Lower lobe of right lung (tissue), 2 donors: Measurements from ENCODE around the gene ROBO1. TPM values are rescaled to one million over a fixed set of nuclear protein-coding genes. Genes with fewer than 3 reads are reported as not detected.

Experiments
- ATAC-seq, 2 donors: fragments of 200-7000 bp; cut with Tn5 transposase; one replicate each; pipeline ENCODE4 v1.9.1; 2020 to 2022; ENCODE audit warnings: mild to moderate bottlenecking in 2 of 2, moderate library complexity in 2 of 2
- DNase-seq: peaks from one replicate; pipeline ENCODE4 v3.0.0-alpha.2; 2020
- H3K27ac ChIP-seq: fragments of 200-600 bp; one replicate; pipeline ENCODE4 v1.8.0; 2022
- H3K27me3 ChIP-seq: fragments of 200-600 bp; one replicate; pipeline ENCODE4 v1.8.0; 2022; ENCODE audit warnings: low read depth
- H3K36me3 ChIP-seq: fragments of 200-600 bp; one replicate; pipeline ENCODE4 v1.8.0; 2022; ENCODE audit warnings: mild to moderate bottlenecking
- H3K4me1 ChIP-seq: fragments of 200-600 bp; one replicate; pipeline ENCODE4 v1.8.0; 2022
- H3K4me3 ChIP-seq: fragments of 200-600 bp; one replicate; pipeline ENCODE4 v1.8.0; 2022; ENCODE audit warnings: mild to moderate bottlenecking
- H3K9me3 ChIP-seq: fragments of 200-600 bp; one replicate; pipeline ENCODE4 v1.8.0; 2022
- intact Hi-C: fragments of 100-400 bp; cut with DNase I; formaldehyde crosslinking; loops from one replicate; pipeline ENCODE4 v1.11.0; 2022
- total RNA-seq: library from RNA; stranded (reverse); fragmentation: NEBNext Ultra II Directional; extraction: Animal tissue kit (Norgen Biotek cat#: 25700); gene quantifications from one replicate; pipeline ENCODE4 v1.2.1, GENCODE V29; 2021
- TF ChIP-seq, protein P1 (sequence below): fragments of 200-600 bp; IDR thresholded peaks from one replicate; pipeline ENCODE4 v1.8.0; 2022; ENCODE audit warnings: antibody characterized with exemption, mild to moderate bottlenecking
- donor health status: DM: no; HTN: yes; CAD: no; lungs with severe emphysema.

Gene ROBO1
- total RNA-seq, 1 donor from 2014 or later, result 14.8 TPM

DNA sequence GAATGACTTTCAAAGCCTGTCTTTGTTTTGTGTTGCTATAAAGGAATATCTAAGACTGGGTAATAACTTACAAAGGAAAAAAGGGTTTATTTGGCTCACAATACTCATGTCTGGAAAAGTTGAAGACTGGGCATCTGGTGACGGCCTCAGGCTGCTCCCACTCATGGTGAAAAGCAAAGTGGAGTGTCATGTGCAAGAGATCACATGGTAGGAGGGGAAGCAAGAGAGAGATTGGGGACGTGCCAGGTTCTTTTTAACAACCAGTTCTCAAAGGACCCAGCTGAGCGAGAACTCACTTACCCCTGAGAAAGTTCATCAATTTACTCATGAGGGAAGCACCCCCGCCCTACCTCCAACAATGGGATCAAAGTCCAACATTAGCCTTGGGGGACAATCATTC lies 929.4 kb downstream of the ROBO1 start:
- H3K36me3 ChIP-seq, result no peaks in the 10 kb centered on the region
- no peaks in the 10 kb centered on the region for H3K9me3 ChIP-seq
- intact Hi-C loops, result no loop called here
- DNase-seq, result no peak
- no peaks in the 10 kb centered on the region for H3K27me3 ChIP-seq
- TF ChIP-seq, protein P1, sequence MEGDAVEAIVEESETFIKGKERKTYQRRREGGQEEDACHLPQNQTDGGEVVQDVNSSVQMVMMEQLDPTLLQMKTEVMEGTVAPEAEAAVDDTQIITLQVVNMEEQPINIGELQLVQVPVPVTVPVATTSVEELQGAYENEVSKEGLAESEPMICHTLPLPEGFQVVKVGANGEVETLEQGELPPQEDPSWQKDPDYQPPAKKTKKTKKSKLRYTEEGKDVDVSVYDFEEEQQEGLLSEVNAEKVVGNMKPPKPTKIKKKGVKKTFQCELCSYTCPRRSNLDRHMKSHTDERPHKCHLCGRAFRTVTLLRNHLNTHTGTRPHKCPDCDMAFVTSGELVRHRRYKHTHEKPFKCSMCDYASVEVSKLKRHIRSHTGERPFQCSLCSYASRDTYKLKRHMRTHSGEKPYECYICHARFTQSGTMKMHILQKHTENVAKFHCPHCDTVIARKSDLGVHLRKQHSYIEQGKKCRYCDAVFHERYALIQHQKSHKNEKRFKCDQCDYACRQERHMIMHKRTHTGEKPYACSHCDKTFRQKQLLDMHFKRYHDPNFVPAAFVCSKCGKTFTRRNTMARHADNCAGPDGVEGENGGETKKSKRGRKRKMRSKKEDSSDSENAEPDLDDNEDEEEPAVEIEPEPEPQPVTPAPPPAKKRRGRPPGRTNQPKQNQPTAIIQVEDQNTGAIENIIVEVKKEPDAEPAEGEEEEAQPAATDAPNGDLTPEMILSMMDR, result no peak
- no peak overlapping the region for H3K27ac ChIP-seq
- no peak for ATAC-seq
- no peak overlapping the region for H3K4me3 ChIP-seq
- H3K4me1 ChIP-seq, result no peaks in the 10 kb centered on the region

DNA sequence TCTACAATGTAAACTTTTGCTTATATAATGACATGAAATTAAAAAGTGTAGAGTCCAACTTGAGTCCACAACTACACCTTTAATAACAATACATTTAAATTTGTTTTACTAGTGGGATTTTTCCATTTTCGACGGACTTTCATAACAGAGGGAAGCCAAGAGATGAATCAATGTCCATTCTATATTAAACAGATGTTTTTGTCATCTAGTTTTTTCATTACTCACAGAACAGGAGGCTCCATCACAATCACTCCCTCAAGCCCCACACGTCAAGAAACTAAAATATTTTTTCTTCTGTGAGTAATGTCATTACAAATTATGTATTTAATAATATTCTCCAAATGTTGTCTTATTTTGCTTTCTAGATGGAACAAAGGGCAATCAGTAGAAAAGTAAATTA lies 932.9 kb downstream of the ROBO1 start:
- intact Hi-C loops, result no loop called here
- H3K4me3 ChIP-seq, result no peak overlapping the region
- H3K36me3 ChIP-seq, result no peaks in the 10 kb centered on the region
- no peaks in the 10 kb centered on the region for H3K9me3 ChIP-seq
- ATAC-seq (no peak), DNase-seq (no peak)
- no peaks in the 10 kb centered on the region for H3K27me3 ChIP-seq
- no peaks in the 10 kb centered on the region for H3K4me1 ChIP-seq
- H3K27ac ChIP-seq, result no peak overlapping the region
- TF ChIP-seq, protein P1, result no peak

DNA sequence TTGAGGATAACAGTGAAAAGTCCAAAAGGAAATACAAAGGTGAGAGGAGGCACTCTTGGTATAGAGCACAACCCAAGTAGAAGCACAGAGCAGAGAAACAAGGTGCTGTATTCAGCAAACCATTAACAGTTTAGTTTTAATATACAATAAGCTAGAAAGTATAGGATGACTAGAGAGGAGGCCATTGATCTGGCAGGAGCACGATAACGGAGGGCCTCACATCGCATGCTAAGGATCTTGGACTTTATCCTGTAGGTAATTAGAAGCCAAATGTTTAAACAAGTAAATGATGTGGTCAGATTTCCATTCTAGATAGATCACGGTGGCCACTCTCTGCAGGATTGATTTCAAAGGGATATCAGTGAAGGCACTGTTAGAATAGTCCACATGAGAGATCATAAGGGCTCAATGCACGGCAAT lies 935.0 kb downstream of the ROBO1 start:
- intact Hi-C loops, result no loop called here
- H3K4me3 ChIP-seq, result no peak overlapping the region

GRCh38 chr3:78831446-78831972 lies 936.3 kb downstream of the ROBO1 start:
- H3K36me3 ChIP-seq, result no peaks in the 10 kb centered on the region
- intact Hi-C loops, result no loop called here
- no peak overlapping the region for H3K27ac ChIP-seq
- H3K9me3 ChIP-seq, result no peaks in the 10 kb centered on the region
- no peak for ATAC-seq
- H3K4me1 ChIP-seq, result no peaks in the 10 kb centered on the region
- DNase-seq, result no peak
- TF ChIP-seq, protein P1, result no peak
- H3K4me3 ChIP-seq, result no peak overlapping the region
- H3K27me3 ChIP-seq, result no peaks in the 10 kb centered on the region

More for the DNA sequence above, 935.0 kb downstream of the ROBO1 start:
- no peaks in the 10 kb centered on the region for H3K36me3 ChIP-seq
- no peaks in the 10 kb centered on the region for H3K4me1 ChIP-seq
- no peak for DNase-seq
- no peak for ATAC-seq
- no peak overlapping the region for H3K27ac ChIP-seq
- no peaks in the 10 kb centered on the region for H3K27me3 ChIP-seq
- TF ChIP-seq, protein P1, result no peak
- H3K9me3 ChIP-seq, result no peaks in the 10 kb centered on the region

GRCh38 chr3:78830470-78830869 lies 937.3 kb downstream of the ROBO1 start:
- no peak for ATAC-seq
- TF ChIP-seq, protein P1, result no peak
- no peaks in the 10 kb centered on the region for H3K36me3 ChIP-seq

GRCh38 chr3:78827618-78828017 lies 940.2 kb downstream of the ROBO1 start:
- no peak overlapping the region for H3K4me3 ChIP-seq
- H3K27ac ChIP-seq, result no peak overlapping the region
- H3K27me3 ChIP-seq, result no peaks in the 10 kb centered on the region
- intact Hi-C loops, result no loop called here
- DNase-seq (no peak), ATAC-seq (no peak)
- H3K9me3 ChIP-seq, result no peaks in the 10 kb centered on the region
- H3K36me3 ChIP-seq, result no peaks in the 10 kb centered on the region
- TF ChIP-seq, protein P1, result no peak
- no peaks in the 10 kb centered on the region for H3K4me1 ChIP-seq

More at GRCh38 chr3:78830470-78830869, 937.3 kb downstream of the ROBO1 start:
- no peaks in the 10 kb centered on the region for H3K9me3 ChIP-seq
- no peak overlapping the region for H3K4me3 ChIP-seq
- no peak for DNase-seq
- intact Hi-C loops, result no loop called here
- H3K4me1 ChIP-seq, result no peaks in the 10 kb centered on the region
- no peak overlapping the region for H3K27ac ChIP-seq
- H3K27me3 ChIP-seq, result no peaks in the 10 kb centered on the region
